ENCODE results near the gene VIPR2.

VIPR2 gene

DNA sequence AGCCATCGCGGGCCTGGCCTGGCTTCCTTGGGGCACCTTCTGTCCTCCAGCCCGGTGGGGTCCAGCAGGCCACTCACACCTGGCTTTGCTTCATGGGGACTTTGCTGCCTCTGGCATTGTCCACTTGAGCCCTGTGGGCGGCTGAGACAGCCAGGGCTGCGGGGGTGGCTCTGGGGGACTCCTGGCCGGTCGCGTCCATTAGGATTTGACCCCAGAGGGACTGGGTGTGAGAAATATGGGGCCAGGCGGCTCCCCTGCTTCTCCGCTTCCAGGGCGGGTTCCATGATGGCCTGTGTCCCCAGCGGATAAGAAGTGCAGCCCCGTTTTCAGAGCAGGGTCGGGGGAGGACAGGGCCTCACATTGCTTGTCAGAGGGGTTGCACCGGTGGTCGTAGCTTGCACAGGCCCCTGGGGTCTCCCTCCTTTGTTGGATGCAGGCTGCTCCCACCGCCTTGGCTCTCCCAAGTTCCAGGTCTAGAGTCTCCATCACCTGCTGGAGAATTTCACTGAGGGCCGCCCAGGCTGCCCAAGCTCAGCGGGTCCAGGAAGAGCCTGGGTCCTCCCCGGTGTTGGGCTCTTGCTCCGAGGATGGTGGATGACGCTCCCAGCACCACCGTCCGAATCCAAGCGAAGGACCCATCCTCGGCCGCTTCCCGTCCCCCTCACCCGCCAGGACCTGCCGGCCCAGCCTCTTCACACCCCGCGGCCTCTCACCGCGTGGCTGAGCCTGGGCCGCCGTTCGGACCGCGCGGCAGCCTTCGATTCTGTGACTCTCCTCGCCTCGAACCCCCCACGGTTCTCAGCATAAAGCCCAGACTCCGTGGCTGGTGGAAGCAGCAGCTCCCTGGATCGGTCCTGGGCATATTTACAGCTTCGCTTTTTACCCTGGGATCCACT, 148.2 kb downstream of the VIPR2 start:
- no peak for DNase-seq (ENCODE audit: low read depth, low spot score)
- TF ChIP-seq ZNF274 (IDR thresholded peaks at IDR 0.05; ENCODE audit: low read depth, low read length) (no peak), SUZ12 (IDR thresholded peaks at IDR 0.05; ENCODE audit: extremely low read depth, insufficient read depth, insufficient read length) (no peak), YY1 (IDR thresholded peaks at IDR 0.05; ENCODE audit: insufficient read depth, insufficient read length) (no peak)
- H3K4me3 ChIP-seq (ENCODE audit: insufficient read length, low read depth): no peak overlapping the region
- H3K27me3 ChIP-seq (ENCODE audit: insufficient read depth, insufficient read length): peaks cover 29% of the 10 kb centered on the region
- H3K9me3 ChIP-seq (ENCODE audit: insufficient read depth, low read length): no peaks in the 10 kb centered on the region
- no peak overlapping the region for H3K9ac ChIP-seq (ENCODE audit: insufficient read length, low read depth)
- peaks cover 6% of the 10 kb centered on the region for H3K4me1 ChIP-seq (ENCODE audit: insufficient read depth, insufficient read length)
- no peaks in the 10 kb centered on the region for H3K36me3 ChIP-seq (ENCODE audit: insufficient read depth, insufficient read length, low read length)

DNA sequence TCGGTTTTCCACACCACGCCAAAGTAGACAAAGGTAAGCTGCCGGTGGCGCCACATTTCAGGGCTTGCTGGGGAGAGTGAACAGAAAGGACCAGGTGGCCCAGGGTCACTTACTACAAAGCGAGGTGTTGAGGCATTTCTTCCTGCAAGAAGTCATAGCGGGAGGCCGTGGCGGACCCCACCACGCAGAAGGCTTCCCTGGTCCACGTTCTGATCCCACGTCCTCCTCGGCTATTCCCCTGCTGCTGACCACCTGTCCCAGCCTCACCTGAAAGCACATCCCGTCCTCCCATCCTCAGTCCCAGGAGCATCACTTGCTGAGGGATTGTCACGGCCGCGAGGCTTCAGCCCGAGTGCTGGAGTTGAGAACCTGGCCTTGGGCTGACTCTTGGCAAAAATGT, 149.2 kb downstream of the VIPR2 start:
- Histone ChIP-seq H3K27me3 (ENCODE audit: insufficient read depth, insufficient read length) (peaks cover 29% of the 10 kb centered on the region), H3K9ac (ENCODE audit: insufficient read length, low read depth) (no peak overlapping the region), H3K4me3 (ENCODE audit: insufficient read length, low read depth) (no peak overlapping the region), H3K4me1 (ENCODE audit: insufficient read depth, insufficient read length) (peaks cover 6% of the 10 kb centered on the region), H3K36me3 (ENCODE audit: insufficient read depth, insufficient read length, low read length) (no peaks in the 10 kb centered on the region), H3K9me3 (ENCODE audit: insufficient read depth, low read length) (no peaks in the 10 kb centered on the region)
- no peak for DNase-seq (ENCODE audit: low read depth, low spot score)
- TF ChIP-seq ZNF274 (IDR thresholded peaks at IDR 0.05; ENCODE audit: low read depth, low read length): no peak
- no peak for TF ChIP-seq SUZ12 (IDR thresholded peaks at IDR 0.05; ENCODE audit: extremely low read depth, insufficient read depth, insufficient read length)
- TF ChIP-seq YY1 (IDR thresholded peaks at IDR 0.05; ENCODE audit: insufficient read depth, insufficient read length): no peak

DNA sequence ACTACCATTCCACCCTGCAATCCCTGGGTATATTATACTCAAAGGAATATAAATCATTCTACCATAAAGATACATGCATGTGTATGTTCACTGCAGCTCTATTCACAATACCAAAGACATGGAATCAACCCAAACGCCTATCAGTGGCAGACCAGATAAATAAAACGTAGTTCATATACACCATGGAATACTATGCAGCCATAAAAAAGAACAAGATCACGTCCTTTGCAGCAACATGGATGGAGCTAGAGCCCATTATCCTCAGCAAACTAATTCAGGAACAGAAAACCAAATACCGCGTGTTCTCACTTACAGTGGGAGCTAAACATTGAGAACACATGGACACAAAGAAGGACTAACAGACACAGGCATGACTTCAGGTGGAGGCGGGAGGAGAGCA, 150.0 kb downstream of the VIPR2 start:
- Histone ChIP-seq H3K9ac (ENCODE audit: insufficient read length, low read depth) (no peak overlapping the region), H3K4me1 (ENCODE audit: insufficient read depth, insufficient read length) (peaks cover 6% of the 10 kb centered on the region), H3K4me3 (ENCODE audit: insufficient read length, low read depth) (no peak overlapping the region), H3K27me3 (ENCODE audit: insufficient read depth, insufficient read length) (peaks cover 29% of the 10 kb centered on the region), H3K36me3 (ENCODE audit: insufficient read depth, insufficient read length, low read length) (no peaks in the 10 kb centered on the region), H3K9me3 (ENCODE audit: insufficient read depth, low read length) (no peaks in the 10 kb centered on the region)
- TF ChIP-seq SUZ12 (IDR thresholded peaks at IDR 0.05; ENCODE audit: extremely low read depth, insufficient read depth, insufficient read length) (no peak), YY1 (IDR thresholded peaks at IDR 0.05; ENCODE audit: insufficient read depth, insufficient read length) (no peak)
- DNase-seq (ENCODE audit: low read depth, low spot score): no peak

DNA sequence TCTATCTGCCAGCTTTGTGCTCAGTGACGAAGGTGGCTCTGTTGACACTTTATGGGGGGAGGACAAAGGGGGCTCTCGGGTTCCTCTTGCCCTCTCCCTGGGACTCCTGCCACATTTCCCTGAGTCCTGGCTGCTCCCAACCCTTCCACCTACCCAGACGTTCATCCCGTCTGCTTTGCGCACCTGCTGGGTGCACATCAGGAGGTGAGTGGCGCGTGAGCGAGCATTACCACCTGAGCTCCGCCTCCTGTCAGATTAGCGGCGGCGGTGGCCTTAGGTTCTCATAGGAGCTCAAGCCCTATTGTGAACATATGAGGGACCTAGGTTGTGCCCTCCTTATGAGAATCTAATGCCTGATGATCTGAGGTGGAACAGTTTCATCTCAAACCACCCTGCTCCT, 151.1 kb downstream of the VIPR2 start:
- Histone ChIP-seq H3K9me3 (ENCODE audit: insufficient read depth, low read length) (no peaks in the 10 kb centered on the region), H3K9ac (ENCODE audit: insufficient read length, low read depth) (no peak overlapping the region), H3K4me1 (ENCODE audit: insufficient read depth, insufficient read length) (peaks cover 4% of the 10 kb centered on the region), H3K4me3 (ENCODE audit: insufficient read length, low read depth) (no peak overlapping the region), H3K36me3 (ENCODE audit: insufficient read depth, insufficient read length, low read length) (no peaks in the 10 kb centered on the region), H3K27me3 (ENCODE audit: insufficient read depth, insufficient read length) (peaks cover 29% of the 10 kb centered on the region)
- DNase-seq (ENCODE audit: low read depth, low spot score): no peak
- TF ChIP-seq YY1 (IDR thresholded peaks at IDR 0.05; ENCODE audit: insufficient read depth, insufficient read length) (no peak), ZNF274 (IDR thresholded peaks at IDR 0.05; ENCODE audit: low read depth, low read length) (no peak), SUZ12 (IDR thresholded peaks at IDR 0.05; ENCODE audit: extremely low read depth, insufficient read depth, insufficient read length) (no peak)

DNA sequence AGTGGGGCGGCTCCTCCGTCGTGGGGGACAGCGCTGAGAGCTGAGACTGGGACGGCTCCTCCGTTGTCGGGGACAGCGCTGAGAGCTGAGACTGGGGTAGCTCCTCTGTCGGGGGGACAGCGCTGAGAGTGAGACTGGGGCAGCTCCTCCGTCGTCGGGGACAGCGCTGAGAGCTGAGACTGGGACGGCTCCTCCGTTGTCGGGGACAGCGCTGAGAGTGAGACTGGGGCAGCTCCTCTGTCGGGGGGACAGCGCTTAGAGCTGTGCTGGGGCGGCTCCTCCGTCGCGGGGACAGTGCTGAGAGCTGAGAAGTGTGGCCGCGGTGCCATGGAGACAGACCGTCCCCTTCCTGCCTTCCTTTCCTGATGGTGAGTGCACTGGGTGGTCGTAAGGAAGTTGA, 151.9 kb downstream of the VIPR2 start:
- H3K9me3 ChIP-seq (ENCODE audit: insufficient read depth, low read length): no peaks in the 10 kb centered on the region
- no peaks in the 10 kb centered on the region for H3K36me3 ChIP-seq (ENCODE audit: insufficient read depth, insufficient read length, low read length)
- TF ChIP-seq SUZ12 (IDR thresholded peaks at IDR 0.05; ENCODE audit: extremely low read depth, insufficient read depth, insufficient read length) (no peak), ZNF274 (IDR thresholded peaks at IDR 0.05; ENCODE audit: low read depth, low read length) (no peak), YY1 (IDR thresholded peaks at IDR 0.05; ENCODE audit: insufficient read depth, insufficient read length) (no peak)
- no peak overlapping the region for H3K4me3 ChIP-seq (ENCODE audit: insufficient read length, low read depth)
- no peak for DNase-seq (ENCODE audit: low read depth, low spot score)
- H3K27me3 ChIP-seq (ENCODE audit: insufficient read depth, insufficient read length): peaks cover 29% of the 10 kb centered on the region
- H3K4me1 ChIP-seq (ENCODE audit: insufficient read depth, insufficient read length): peaks cover 4% of the 10 kb centered on the region
- H3K9ac ChIP-seq (ENCODE audit: insufficient read length, low read depth): no peak overlapping the region

DNA sequence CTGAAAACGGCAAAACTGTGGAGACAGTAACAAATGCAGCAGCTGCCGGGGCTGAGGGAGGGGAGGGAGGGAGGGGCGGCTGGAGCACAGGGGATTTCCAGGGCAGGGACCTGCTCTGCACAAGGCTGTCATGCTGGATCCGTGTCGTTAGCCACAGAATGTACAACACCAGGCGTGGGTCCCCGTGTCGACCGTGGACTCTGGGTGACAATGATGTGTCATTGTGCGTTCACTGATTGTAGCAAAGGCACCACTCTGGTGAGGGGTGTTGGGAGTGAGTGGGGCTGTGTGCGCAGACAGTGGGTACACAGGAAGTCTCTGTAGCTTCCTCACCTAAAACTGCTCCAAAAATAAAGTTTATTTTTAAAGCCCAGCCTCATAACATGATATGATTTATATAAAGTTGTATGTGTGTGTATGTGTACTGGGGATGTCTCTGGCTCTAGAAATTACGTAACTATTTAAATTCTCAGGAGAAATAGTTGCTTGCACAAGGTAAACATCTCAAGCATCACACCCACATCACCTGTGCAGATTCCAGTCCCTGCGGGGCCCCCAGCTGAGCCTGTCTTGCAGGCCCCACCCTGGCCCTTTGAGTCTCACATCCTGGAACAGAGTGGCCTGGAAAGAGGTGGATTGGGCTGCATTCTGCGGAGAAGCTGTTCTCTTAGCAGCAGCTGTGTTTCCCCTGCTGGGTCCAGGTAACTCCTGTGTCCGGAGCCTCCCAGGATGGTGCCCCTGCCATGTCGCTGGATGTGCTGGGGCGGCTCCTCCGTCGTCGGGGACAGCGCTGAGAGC, 152.6 kb downstream of the VIPR2 start:
- H3K36me3 ChIP-seq (ENCODE audit: insufficient read depth, insufficient read length, low read length): no peaks in the 10 kb centered on the region
- no peak overlapping the region for H3K4me3 ChIP-seq (ENCODE audit: insufficient read length, low read depth)
- H3K9ac ChIP-seq (ENCODE audit: insufficient read length, low read depth): no peak overlapping the region
- no peak for DNase-seq (ENCODE audit: low read depth, low spot score)
- no peaks in the 10 kb centered on the region for H3K9me3 ChIP-seq (ENCODE audit: insufficient read depth, low read length)
- peaks cover 29% of the 10 kb centered on the region for H3K27me3 ChIP-seq (ENCODE audit: insufficient read depth, insufficient read length)
- peaks cover 4% of the 10 kb centered on the region for H3K4me1 ChIP-seq (ENCODE audit: insufficient read depth, insufficient read length)
- no peak for TF ChIP-seq SUZ12 (IDR thresholded peaks at IDR 0.05; ENCODE audit: extremely low read depth, insufficient read depth, insufficient read length)
- no peak for TF ChIP-seq ZNF274 (IDR thresholded peaks at IDR 0.05; ENCODE audit: low read depth, low read length)
- no peak for TF ChIP-seq YY1 (IDR thresholded peaks at IDR 0.05; ENCODE audit: insufficient read depth, insufficient read length)

DNA sequence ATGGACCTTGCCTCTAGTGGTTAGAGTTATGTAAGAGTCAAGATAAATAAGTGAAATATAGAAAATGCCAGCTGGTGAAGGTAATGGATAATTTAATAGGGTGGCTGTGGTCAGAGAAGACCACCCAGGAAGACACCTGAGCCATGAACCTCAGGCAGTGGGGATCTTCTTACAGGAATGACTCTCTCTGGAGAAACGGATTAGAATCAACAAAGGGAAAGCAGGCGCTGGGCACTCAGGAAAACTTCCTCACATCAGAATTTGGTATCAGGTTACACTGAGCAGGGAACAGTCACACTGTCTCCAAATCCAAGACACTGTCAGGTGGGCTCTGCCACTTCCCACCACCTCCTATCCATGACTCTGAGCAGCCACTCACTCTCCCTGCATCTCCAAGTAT, 155.7 kb downstream of the VIPR2 start:
- H3K9ac ChIP-seq (ENCODE audit: insufficient read length, low read depth): no peak overlapping the region

More for the DNA sequence above, 155.7 kb downstream of the VIPR2 start:
- H3K36me3 ChIP-seq (ENCODE audit: insufficient read depth, insufficient read length, low read length): no peaks in the 10 kb centered on the region
- TF ChIP-seq ZNF274 (IDR thresholded peaks at IDR 0.05; ENCODE audit: low read depth, low read length): no peak
- no peak for TF ChIP-seq SUZ12 (IDR thresholded peaks at IDR 0.05; ENCODE audit: extremely low read depth, insufficient read depth, insufficient read length)
- no peak for TF ChIP-seq YY1 (IDR thresholded peaks at IDR 0.05; ENCODE audit: insufficient read depth, insufficient read length)
- peaks cover 23% of the 10 kb centered on the region for H3K27me3 ChIP-seq (ENCODE audit: insufficient read depth, insufficient read length)
- no peak overlapping the region for H3K4me3 ChIP-seq (ENCODE audit: insufficient read length, low read depth)
- DNase-seq (ENCODE audit: low read depth, low spot score): no peak
- H3K9me3 ChIP-seq (ENCODE audit: insufficient read depth, low read length): peaks cover 3% of the 10 kb centered on the region; the same call in 1 of the 2 replicates
- H3K4me1 ChIP-seq (ENCODE audit: insufficient read depth, insufficient read length): peaks cover 4% of the 10 kb centered on the region

Data from NT2/D1 (cell line).